Stomach (tissue), 4 donors: ENCODE data around the gene FRMPD2.

Experiments
- CTCF ChIP-seq, 7 experiments: fragments of 450-650 bp in 4 of 7; fragments of 200-600 bp in 3 of 7; sonication (generic) in 3 of 7; IDR thresholded peaks; one replicate each; pipeline ENCODE4 v1.5.1; 2016 to 2019; ENCODE audit warnings: antibody characterized with exemption in 7 of 7, control low read depth in 2 of 7, mild to moderate bottlenecking in 1 of 7
- EP300 ChIP-seq: sonication (generic); formaldehyde crosslinking; IDR thresholded peaks from one replicate; pipeline ENCODE4 v1.6.1; 2017; ENCODE audit warnings: antibody characterized with exemption
- POLR2A ChIP-seq, 4 donors: fragments of 450-650 bp; IDR thresholded peaks; one replicate each; pipeline ENCODE4 v1.6.1; 2016; ENCODE audit warnings: antibody characterized with exemption in 4 of 4, control low read depth in 2 of 4, mild to moderate bottlenecking in 1 of 4, moderate library complexity in 1 of 4
- POLR2AphosphoS5 ChIP-seq, 3 donors: sonication (generic); formaldehyde crosslinking; IDR thresholded peaks; one replicate each; pipeline ENCODE4 v1.6.1; 2016; ENCODE audit warnings: antibody characterized with exemption in 3 of 3

GRCh38 chr10:48238826-48239520, 35.5 kb downstream of the FRMPD2 start:
- TF ChIP-seq CTCF (IDR thresholded peaks at IDR 0.05) (no peak), POLR2AphosphoS5 (IDR thresholded peaks at IDR 0.05) (no peak), POLR2A (IDR thresholded peaks at IDR 0.05) (no peak), EP300 (no peak)
